AG09309 (cell line): ENCODE data around the gene POLN.

Source experiments
- DNase-seq: peaks from one replicate; pipeline ENCODE4 v3.0.0-alpha.2; 2010; ENCODE audit warnings: low read depth
- H3K4me3 ChIP-seq: 2 replicates; pipeline ENCODE4 v1.5.1; 2011; ENCODE audit warnings: mild to moderate bottlenecking, low read depth, low read length, moderate library complexity; ENCODE audit not compliant: control insufficient read depth
- TF ChIP-seq, protein P1 (sequence below): IDR thresholded peaks from 2 replicates; pipeline ENCODE4 v1.5.1; 2011; ENCODE audit warnings: mild to moderate bottlenecking, low read depth, low read length, inconsistent platforms; ENCODE audit not compliant: insufficient read depth, control insufficient read depth; ENCODE audit errors: missing control alignments

The POLN gene

DNA sequence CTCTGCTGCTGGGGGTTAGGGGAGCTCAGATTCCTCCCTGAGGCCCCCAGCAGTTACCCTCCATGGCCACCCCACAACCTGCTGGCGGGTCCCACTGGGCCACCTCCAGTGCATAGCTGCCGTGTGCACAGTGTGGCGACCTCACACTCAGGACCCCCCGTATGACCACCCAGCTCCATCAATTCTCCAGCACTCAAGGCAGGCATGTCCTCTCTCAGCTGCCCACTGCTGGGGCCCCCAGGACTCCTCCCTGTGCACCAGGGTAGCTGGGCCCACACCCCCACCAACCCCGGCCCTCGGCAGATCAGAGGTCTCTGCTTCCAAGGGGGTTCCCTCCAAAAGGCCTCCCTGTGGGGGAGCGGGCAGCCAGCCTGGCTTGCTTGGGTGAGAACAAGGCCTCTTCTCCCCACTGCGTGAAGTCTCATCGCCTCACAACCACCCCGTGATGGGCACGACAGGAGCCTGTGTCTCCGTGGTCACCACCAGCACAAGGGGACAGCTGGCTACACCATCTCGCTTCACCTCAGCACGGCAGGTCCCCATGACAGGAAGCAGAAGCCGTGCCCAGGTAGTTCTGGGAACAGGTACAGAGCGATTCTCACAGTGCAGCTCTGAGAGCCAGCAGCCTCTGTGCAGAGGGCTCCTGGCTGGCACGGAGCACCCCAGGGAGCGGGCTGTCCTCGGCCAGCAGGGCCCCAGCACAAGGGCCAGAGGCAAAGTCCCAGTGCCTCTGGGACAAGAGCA is 4.6 kb upstream of the POLN start:
- DNase-seq, result no peak
- H3K4me3 ChIP-seq, result no peak overlapping the region
- TF ChIP-seq, protein P1, sequence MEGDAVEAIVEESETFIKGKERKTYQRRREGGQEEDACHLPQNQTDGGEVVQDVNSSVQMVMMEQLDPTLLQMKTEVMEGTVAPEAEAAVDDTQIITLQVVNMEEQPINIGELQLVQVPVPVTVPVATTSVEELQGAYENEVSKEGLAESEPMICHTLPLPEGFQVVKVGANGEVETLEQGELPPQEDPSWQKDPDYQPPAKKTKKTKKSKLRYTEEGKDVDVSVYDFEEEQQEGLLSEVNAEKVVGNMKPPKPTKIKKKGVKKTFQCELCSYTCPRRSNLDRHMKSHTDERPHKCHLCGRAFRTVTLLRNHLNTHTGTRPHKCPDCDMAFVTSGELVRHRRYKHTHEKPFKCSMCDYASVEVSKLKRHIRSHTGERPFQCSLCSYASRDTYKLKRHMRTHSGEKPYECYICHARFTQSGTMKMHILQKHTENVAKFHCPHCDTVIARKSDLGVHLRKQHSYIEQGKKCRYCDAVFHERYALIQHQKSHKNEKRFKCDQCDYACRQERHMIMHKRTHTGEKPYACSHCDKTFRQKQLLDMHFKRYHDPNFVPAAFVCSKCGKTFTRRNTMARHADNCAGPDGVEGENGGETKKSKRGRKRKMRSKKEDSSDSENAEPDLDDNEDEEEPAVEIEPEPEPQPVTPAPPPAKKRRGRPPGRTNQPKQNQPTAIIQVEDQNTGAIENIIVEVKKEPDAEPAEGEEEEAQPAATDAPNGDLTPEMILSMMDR, result no peak

DNA sequence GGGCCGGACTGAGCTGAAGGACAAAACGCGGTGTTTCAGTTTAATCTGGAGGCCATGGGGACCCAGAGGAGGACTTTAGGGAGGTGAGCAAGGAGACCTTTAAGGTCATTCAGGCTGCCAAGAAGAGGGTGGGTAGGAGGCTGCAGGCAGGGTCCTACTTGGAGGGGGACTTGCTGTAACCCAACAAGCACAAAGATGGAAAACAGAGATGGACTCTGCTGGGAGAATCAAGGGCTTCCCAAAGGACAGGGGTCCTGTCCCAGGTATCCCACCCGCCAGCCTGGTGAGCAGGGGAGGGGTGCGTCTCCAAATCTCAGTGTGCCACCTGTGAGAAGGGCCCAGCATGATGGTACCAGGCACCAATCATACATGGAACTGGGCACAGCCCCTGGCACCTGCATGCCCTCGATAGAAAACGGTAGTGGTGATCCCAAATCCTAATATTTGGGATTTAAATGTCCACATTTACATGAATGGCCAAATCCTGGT is 3.9 kb upstream of the POLN start:
- no peak for DNase-seq
- no peak overlapping the region for H3K4me3 ChIP-seq
- TF ChIP-seq, protein P1, result no peak

DNA sequence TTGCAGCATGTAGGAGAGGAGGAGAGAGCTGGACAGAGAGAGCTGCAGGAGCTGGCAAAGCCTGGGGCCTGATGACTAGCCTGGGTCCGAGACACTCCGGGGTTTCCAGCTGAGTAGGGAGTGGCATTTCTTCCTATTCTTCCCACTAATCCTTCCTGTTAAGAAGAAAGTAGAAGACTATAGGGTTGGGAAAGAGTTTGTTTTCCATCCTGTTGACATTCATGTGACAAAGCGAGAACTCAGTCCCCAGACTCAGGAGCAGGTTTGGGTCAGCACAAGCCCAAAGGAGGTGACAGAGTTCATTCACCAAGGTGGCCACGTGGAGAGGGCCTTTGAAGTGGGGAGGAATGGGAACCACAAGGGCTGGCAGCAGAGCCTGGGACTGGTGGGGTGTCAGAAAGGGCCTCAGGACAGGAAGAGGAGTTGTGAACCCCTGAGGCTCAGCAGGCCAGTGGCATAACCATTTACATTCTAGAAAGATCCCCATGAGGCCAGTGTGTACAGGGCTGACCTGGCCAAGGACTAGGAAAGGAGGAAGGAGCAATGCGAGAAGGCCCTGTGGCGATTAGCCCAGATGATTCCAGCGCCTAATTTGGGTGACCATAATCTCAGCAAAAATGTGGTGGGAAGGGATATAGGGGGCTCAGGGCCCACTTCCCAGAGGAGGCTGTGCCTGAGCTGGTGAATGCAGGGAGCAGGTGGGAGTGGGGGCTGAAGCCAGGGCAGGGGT is 3.3 kb upstream of the POLN start:
- TF ChIP-seq, protein P1, result no peak
- no peak for DNase-seq
- H3K4me3 ChIP-seq, result no peak overlapping the region

DNA sequence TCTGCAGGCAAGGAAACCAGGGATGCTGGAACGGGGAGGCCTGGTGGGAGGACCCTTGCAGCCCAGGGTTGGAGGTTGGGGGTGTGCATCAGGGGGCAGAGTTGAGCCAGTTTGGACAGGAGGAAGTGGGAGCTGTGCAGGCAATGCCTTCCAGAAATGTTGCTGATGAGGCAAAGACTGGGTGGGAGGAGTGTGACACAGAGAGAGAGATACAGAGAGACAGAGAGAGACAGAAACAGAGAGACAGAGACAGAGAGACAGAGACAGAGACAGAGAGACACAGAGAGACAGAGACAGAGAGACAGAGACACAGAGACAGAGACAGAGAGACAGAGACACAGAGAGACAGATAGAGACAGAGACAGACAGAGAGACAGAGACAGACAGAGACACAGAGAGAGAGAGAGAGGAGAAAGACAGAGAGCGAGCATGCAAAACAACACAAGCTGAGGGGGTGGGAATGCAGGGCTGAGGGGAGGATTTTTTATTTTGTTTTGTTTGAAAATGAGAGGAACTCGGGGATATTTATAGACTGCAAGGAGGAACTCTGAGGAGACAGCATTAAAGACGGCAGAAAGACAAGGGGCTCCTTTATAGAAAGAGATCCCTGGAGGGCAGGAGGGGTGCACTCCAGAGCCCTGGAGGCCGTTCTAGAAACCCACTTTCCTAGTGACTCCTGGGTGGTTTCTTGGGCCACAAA is 1.9 kb upstream of the POLN start:
- TF ChIP-seq, protein P1, result peak; percentile 26
- H3K4me3 ChIP-seq, result no peak overlapping the region
- DNase-seq, result no peak

DNA sequence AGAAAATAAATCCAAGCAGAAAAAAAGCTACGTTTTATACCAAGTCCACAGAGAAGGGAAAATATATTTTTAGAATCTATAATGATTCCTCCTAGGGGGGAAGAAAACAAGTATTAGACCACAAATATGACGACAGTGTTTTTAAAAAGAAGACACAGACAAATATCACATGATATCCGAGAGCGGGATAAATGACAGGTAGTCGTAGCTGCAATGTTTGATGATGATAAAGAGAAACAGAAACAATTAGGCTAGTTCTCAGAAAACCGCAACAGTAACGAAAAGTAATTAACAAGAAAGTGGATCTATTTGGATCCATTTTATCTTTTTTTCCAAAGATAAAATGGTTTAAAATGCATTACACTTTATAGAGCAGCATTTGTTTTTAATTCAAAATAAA is 918 bp downstream of the POLN start:
- peak overlapping the region; percentile 99 for H3K4me3 ChIP-seq
- TF ChIP-seq, protein P1, result no peak
- no peak for DNase-seq

DNA sequence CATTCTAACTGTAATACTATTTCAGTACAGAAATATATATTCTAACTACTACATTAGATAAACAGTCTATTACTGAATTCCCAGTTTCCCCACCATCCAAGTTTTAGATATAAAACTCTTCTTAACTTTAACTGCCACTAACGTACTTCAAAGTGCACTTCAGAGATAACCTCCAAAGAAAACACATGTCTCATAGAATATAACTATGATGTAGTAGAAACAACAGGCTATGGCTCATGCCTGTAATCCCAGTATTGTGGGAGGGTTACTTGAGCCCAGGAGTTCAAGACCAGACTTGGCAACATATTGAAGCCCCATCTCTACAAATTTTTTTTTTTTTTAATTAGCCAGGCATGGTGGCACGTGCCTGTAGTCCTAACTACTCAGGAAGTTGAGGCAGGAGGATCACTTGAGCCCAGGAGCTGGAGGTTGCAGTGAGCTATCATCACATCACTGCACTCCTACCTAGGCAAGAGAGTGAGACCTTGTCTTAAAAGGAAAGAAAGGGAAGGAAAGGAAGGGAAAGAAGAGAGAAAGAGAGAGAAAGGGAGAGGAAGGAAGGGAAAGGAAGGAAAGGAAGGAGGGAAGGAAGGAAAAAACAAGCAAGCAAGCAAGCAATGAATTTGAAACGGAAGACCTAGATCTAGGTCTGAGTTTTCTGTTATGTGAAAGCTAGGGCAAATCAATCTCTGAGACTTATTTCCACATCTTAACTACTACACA is 4.8 kb downstream of the POLN start:
- TF ChIP-seq, protein P1, result no peak
- no peak overlapping the region for H3K4me3 ChIP-seq
- DNase-seq, result no peak
